OCI-LY7 (cell line): ENCODE measurements around the gene FANCD2.

Source experiments
- EZH2phosphoT487 ChIP-seq: fragments of 200-600 bp; sonication (generic); IDR thresholded peaks from 2 replicates; pipeline ENCODE4 v1.6.1; 2018; ENCODE audit warnings: low read depth, borderline replicate concordance, mild to moderate bottlenecking, mixed run types, antibody characterized with exemption, low read length, moderate library complexity, mixed read lengths
- TF ChIP-seq, protein P1 (sequence below): fragments of 200-600 bp; sonication (generic); conservative IDR thresholded peaks from 2 replicates; pipeline ENCODE4 v1.5.1; 2014; ENCODE audit warnings: mild to moderate bottlenecking, antibody characterized with exemption, low read length, moderate library complexity, mixed read lengths

DNA sequence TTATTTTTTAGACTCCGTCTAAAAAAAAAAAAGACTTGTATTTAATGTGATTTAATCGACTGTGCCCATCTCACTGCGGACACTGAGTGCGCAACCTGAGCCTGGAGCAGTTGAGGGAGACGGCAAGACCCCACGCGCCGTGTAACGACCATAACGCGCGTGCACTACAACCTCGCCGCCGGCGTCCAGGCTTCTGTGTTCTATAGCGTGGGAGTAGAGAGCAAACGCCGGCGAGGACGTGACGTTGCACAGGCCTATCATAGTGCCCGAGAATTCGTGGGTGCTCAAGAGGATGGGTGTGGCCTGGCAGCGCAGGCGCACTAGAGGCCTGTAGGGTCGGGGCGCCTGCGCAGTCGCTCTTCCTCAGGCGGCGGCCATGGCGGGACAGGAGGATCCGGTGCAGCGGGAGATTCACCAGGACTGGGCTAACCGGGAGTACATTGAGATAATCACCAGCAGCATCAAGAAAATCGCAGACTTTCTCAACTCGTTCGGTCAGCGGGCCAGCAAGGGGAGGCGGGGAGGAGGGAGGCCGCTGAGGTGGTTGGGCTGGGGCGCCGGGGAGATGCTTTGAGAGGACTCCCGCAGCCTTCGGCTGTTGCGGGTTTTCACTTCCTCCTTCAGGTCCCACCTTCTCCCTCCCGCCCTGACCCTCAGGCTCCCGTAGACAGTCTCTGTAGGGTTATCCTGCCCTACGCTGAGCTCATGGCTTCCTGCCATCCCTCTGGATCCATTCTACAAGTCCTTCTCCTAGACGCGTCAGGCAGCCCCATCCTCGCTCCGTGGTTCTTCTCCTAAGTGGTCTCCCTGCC is 89.3 kb downstream of the FANCD2 start, which contains the start of gene BRK1:
- TF ChIP-seq EZH2phosphoT487 = no peak
- TF ChIP-seq, protein P1, sequence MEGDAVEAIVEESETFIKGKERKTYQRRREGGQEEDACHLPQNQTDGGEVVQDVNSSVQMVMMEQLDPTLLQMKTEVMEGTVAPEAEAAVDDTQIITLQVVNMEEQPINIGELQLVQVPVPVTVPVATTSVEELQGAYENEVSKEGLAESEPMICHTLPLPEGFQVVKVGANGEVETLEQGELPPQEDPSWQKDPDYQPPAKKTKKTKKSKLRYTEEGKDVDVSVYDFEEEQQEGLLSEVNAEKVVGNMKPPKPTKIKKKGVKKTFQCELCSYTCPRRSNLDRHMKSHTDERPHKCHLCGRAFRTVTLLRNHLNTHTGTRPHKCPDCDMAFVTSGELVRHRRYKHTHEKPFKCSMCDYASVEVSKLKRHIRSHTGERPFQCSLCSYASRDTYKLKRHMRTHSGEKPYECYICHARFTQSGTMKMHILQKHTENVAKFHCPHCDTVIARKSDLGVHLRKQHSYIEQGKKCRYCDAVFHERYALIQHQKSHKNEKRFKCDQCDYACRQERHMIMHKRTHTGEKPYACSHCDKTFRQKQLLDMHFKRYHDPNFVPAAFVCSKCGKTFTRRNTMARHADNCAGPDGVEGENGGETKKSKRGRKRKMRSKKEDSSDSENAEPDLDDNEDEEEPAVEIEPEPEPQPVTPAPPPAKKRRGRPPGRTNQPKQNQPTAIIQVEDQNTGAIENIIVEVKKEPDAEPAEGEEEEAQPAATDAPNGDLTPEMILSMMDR = no peak
